DMS153 treated with DMSO at 0.1 percent for 48 hours (cell line): ENCODE data around the gene PEAR1.

Experiments used
- DNase-seq: peaks from one replicate; lab custom pipeline; 2025; ENCODE audit not compliant: unreplicated experiment; lab: John Stamatoyannopoulos, UW

The PEAR1 gene, protein sequence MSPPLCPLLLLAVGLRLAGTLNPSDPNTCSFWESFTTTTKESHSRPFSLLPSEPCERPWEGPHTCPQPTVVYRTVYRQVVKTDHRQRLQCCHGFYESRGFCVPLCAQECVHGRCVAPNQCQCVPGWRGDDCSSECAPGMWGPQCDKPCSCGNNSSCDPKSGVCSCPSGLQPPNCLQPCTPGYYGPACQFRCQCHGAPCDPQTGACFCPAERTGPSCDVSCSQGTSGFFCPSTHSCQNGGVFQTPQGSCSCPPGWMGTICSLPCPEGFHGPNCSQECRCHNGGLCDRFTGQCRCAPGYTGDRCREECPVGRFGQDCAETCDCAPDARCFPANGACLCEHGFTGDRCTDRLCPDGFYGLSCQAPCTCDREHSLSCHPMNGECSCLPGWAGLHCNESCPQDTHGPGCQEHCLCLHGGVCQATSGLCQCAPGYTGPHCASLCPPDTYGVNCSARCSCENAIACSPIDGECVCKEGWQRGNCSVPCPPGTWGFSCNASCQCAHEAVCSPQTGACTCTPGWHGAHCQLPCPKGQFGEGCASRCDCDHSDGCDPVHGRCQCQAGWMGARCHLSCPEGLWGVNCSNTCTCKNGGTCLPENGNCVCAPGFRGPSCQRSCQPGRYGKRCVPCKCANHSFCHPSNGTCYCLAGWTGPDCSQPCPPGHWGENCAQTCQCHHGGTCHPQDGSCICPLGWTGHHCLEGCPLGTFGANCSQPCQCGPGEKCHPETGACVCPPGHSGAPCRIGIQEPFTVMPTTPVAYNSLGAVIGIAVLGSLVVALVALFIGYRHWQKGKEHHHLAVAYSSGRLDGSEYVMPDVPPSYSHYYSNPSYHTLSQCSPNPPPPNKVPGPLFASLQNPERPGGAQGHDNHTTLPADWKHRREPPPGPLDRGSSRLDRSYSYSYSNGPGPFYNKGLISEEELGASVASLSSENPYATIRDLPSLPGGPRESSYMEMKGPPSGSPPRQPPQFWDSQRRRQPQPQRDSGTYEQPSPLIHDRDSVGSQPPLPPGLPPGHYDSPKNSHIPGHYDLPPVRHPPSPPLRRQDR

DNA sequence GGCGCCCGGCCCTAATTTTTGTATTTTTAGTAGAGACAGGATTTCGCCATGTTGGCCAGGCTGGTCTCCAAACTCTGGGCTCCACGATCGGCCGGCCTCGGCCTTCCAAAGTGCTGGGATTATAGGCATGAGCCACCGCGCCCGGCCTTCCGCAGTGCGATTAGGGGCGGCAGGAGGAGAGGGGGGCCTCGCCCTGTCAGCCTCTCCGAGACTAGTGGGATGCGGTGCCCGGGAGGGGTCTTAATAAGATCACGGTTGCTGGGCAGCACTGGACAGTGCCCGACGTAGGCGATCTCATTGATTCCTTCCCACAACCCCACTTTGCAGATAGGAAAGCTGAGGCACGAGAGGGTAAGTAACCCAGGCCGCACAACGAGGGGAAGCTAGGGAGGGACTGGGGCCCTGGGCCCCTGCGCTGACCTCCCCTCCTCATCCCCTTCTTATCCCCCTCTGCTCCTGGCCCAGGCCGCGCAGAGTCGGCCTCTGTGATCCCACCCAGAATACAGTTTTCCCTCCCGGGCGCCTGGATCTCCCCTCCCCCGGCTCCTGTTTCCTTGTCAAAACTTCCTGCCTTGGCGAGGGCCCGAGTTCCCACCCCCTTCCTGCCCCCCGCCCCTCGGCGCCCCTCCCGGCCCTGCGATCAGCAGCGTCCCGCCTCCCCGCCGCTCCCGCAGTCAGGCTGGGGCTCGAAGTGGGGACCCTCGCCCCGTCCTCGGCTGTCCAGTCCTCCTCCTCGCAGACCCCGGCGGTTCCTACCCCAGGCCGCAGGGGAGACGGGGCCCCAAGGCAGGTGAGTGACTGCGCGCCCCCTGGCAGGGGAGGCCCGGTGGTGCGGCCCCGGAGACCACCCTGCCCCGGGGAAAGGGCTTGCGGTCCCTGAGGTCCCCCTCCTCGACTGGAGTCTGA, at the start of gene PEAR1:
TSS of gene PEAR1 (plus strand) at position 671 of the 906 bp plus-strand sequence. CDS start 10,209 bp downstream, outside the sequence.
- no peak for DNase-seq

DNA sequence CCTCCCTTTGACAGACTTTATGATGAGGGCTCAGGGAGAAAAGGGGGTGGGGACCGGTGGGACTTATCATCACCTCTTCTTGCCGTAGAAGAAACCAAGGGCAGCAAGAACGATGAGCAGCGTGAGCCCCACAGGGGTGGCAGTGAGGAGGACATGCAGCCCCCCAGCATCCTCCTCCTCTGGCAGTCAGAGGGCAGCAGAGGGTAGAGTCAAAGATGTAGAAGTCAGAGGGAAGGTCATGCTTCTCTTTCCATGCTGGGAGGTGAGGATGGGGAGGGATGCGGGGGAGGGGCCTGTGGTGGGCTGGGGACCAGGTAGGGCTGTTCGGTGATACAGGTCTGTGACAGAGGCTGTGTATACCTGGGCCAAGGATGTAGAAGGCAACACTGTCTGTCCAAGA, 49.4 kb upstream of the PEAR1 start:
- no peak for DNase-seq

DNA sequence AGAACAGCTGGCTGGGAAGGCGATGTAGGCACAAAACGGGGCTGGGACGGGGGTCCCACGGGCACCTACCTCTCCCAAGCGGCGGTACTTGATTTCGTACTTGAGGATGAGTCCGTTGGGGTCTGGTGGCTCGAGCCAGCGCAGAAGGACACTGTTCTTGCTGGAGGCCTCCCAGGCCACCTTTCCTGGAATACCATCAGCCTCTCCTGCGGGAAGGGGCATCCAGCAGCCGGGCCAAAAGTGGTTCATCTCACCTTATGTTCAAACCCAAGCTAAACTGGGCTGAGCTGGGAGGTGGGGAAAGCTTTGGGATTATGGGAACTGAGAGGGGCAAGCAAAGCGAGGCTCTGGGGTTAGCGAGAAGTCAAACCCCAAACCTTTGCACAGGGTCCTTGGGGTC, 48.9 kb upstream of the PEAR1 start:
- DNase-seq: no peak

GRCh38 chr1:156845055-156845952, 48.2 kb upstream of the PEAR1 start:
- no peak for DNase-seq

DNA sequence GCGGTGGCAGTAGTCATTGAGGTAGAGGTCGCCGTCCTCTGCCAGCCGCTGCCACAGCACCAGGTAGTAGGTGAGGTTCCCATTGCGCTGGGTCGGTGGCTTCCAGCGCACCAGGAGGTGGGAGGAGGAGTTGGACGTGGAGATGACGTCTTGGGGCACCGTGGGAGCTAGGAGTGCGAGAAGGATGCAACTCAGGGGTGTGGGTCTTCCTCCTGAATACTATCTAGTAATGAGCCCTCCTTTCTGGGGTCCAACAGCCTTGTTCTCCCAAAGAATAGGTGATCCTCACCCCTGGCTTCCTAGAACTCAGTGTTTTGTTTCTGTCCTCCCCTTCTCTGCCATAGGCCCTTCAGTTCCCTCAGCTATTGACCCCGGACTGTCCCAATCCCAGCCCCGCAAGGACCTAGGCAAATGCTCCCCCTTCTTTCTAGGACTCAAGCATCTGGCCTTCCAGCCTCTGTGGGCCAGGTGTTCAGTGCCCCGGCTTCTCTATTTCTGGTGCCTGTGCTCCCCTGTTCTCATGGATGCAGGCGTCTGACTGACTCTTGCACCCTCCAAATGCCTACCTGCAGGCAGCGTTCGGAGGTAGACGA, 47.5 kb upstream of the PEAR1 start:
- DNase-seq: no peak

GRCh38 chr1:156846643-156847042, 46.9 kb upstream of the PEAR1 start:
- no peak for DNase-seq

DNA sequence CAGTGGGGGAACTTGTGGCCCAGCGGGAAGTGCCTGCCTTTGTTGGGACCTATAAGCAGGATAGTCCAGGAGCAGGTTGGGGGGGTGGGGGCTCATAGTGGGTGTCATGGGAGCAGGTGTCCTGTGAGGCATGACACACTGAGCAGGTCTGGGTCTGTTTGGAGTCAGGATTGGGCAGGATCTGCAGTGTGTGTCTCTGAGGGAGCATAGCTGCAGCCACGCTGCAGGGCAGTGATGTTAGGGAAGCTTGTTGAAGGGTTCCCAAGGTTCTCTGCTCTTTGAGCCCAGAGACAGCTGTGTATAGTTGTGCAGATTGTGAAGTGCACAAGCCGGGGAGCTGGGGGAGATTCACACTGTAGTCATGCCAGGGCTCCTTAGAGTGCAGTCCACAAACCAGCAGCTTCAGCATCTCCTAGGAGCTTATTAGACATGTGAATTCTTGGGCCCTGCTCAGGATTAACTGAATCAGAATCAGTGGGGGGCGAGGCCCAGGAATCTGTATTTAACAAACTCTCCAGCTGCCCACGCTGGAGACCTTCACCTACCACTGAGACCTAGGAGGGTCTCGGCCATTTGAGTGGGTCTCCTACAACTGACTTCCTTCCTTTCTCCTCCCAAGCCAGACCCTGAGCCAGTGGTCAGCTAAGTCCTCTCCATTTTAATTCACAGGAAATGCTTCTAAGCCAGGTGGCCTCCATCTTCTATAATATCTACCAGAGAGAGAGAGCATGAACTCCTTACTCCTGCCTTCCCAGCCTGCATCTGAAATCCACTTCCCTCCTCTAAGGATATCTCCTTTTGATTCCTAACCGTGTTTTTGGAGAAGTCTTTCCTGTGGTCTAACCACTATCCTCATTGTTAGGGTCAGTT, 45.7 kb upstream of the PEAR1 start:
- DNase-seq: no peak

DNA sequence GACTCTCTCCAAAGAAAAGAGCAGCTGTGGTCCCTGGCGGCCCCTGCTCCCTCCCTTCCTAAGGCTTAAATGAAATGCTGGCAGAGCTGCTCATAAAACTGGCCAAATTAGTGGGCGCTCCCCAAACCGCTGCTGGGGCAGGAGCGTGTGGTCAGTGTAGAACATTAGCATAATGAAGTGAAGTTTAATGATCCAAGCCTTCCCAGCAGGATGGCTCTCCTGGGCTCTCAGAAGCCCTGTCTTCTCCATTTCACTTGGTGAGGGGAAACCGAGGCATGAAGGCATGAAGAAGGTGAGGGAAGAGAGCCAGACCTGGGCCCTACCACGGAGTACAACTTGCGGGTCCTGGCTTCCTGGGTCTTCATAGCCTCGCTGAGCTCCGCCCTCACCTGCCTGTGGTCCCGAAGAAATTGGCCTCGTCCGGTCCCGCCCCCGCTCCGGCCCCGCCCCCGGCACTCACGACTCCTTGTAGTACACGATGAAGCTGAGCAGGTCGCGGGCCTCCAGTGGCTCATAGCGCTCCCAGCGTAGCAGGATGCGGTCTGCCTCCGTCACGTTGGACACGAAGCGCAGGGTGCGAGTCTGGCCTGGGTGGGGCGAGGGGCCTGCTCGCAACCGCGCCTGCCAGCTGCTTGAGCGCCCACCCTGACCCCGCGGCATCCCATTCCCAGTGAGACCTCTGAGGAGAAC, 44.9 kb upstream of the PEAR1 start:
- DNase-seq: no peak

DNA sequence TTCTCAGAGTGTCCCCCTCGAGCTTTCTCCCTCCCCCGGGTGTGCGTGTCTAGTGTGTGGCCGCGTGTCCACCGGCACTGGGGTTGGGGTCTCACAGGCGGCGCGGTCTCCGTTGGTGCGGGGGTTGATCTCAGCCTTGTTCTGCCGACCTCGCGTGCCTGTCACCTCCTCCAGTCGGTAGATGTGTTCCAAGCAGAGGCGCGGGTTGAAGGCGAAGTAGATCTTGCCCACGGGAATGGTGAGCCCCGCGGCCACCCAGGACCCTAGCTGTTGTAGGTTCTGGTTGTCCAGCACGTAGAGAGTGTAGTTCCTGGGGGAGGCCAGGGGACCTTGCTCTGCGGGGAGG, 44.4 kb upstream of the PEAR1 start:
- DNase-seq: no peak

DNA sequence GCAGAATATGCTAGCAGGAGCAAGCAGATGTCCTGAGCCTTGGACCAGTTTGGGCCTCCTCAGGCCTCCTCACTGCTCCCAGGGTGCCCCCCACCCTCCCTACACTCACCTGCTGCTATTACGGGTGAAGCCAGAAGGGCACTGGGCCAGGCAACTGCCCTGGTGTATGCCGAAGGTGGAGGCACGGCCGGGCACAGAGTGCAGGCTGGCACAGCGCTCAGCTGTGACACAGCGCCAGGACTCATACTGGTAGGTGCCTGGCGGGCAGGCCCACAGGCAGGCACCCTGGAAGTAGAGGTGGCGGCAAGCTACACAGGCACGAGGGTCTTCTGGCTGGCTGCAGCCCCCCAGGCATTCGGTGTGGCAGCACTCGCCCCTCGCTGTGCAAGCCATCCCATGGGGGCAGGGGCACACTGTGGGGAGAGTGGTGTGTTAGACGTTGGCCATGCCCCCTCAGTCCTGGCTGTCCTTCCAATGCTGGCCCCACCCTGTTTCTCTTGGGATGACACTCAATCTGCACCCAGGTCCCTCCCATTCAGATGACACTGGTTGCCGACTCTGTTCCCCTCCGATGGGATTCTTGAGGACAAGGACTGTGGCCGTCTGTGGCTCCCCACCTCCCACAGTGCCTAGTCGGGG, 41.6 kb upstream of the PEAR1 start:
- no peak for DNase-seq

- peak; percentile 97 for DNase-seq
Observed at GRCh38 chr1:156852418-156852874, 41.1 kb upstream of the PEAR1 start.

DNA sequence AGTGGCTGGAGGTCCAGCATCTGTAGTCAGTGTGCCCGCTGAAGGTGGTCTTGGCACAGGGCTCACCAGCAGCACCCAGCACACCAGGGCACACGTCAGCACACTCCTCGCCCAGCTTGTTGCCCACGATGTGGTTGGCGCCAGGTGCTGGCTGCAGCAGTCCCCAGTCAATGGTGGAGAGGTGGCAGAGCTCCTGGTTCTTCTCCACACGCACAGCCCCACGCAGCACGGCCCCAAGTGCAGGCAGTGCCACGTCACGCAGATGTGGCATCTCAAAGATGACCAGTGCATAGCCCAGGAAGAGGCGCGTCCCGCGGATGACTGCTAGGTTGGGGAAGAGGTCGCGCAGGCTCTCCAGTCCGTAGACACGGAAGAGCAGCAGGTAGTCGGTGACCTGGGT, 39.8 kb upstream of the PEAR1 start:
- DNase-seq: no peak

DNA sequence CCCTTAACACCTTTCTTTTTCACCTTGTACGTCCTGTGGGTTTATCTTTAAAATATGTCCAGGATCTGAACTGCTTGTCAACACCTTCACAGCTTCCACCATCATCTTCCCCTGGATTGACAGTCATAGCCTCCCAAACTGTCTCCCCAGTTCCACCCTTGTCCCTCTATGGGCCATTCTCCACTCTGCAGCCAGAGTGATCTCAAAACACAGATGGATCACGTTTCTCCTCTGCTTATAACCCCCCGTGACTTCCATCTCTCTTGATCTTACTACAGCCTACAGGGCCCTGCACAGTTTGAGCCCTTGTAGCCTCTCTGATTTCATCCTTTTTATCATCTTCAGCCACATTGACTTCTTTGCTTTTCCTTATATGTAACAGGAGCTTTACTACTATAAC, 38.9 kb upstream of the PEAR1 start:
- no peak for DNase-seq

- no peak for DNase-seq
Observed at GRCh38 chr1:156856282-156856785, 37.2 kb upstream of the PEAR1 start.

- DNase-seq: no peak
Observed at GRCh38 chr1:156857532-156857931, 36.0 kb upstream of the PEAR1 start.

- peak; percentile 63 for DNase-seq
Observed at GRCh38 chr1:156858555-156858956, 35.0 kb upstream of the PEAR1 start.

DNA sequence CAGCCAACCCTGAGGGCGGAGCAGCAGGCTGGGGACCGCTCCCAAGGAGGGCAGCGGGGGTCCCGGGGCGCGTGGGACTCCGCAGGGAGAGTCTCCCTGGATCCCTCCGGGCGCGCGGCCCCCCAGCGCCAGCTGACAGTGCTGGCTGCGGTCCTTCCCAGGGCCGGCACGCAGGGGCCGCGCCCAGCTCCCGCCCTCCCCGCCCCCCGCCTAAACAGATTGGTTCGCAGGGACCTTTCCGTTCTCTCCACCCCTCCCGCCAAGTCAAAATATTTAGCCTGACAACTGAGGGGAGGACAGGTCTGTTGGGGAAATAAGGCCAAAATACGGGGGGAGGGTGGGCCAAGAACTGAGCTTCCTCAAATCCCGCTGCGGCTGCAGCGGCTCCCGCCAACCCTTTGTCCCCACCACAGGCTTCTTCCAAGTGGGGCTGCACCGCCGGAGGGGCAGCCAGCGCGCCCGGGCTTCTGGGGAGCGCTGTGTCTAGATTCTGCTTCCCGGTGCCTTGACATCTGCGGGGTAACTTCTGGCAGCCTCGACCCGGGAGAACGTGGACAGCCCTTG, 34.5 kb upstream of the PEAR1 start, which contains the start of gene INSRR:
TSS of gene INSRR (minus strand) at position 159 of the 564 bp plus-strand sequence. CDS start 496 bp downstream, outside the sequence.
- no peak for DNase-seq
